ENCODE measurements around the gene WNT5B. TPM values are rescaled to one million over a fixed set of nuclear protein-coding genes. Genes with fewer than 3 reads are reported as not detected.

Gene WNT5B
- 34.0 TPM for polyA plus RNA-seq (ENCODE audit: insufficient read length)

GRCh38 chr12:1628666-1629337, at the start of gene WNT5B:
TSS of gene WNT5B (plus strand) at chr12:1629231. CDS start at chr12:1631355, 2,124 bp downstream.
- DNase-seq: no peak

- no peak for DNase-seq
These were observed 49.2 kb upstream of the WNT5B start for GRCh38 chr12:1579651-1580435.

DNA sequence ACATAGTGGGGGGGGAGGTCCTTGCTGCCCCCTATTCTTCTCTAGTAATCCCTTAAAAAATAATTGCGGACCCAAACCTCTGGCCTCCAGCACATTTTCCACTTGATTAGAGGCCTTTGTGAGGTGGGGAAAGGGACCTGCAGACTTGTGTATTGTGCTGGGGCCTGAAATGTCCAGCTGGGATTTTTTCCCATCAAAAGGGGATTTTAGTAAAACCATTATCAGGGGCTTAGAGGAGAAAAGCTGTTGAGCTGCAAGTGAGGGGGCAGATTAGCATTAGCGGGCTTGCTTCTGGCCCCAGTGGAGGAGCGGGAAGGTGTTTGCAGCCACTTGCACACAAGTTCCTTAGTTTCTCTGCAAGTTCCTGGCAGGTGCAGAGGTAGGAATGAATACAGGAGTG, 48.5 kb upstream of the WNT5B start:
- DNase-seq: no peak

DNA sequence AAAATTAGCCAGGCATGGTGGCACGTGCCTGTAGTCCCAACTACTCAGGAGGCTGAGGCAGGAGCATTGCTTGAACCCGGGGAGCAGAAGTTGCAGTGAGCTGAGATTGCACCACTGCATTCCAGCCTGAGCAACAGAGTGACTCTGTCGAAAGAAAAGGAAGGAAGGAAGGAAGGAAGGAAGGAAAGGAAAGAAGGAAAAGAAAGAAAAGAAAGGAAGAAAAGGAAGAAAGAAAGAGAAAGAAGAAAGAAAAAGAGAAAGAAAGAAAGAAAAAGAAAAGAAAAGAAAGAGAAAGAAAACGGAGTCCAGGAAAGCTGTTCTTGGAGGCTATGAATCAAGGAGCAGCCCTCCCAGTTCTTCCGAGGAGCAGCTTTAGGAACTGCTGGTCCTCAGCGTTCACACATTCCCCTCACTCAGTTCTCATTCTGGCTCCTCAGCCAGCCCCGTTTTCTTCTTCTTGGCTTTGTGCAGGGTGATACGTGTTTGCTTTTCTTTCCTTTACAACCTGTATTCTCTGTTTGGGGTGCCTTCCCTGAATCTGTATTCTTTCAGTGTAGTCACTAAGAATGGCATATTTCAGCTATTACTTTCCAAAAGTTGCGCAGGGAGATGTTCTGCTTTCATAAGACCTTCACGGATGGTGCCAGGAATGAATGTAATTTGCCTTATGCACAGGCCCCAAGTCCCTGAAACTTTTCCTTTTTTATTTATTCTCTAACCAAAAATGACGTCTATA, 46.9 kb upstream of the WNT5B start:
- no peak for DNase-seq

- no peak for DNase-seq
These were observed 46.4 kb upstream of the WNT5B start for GRCh38 chr12:1582709-1583050.

DNA sequence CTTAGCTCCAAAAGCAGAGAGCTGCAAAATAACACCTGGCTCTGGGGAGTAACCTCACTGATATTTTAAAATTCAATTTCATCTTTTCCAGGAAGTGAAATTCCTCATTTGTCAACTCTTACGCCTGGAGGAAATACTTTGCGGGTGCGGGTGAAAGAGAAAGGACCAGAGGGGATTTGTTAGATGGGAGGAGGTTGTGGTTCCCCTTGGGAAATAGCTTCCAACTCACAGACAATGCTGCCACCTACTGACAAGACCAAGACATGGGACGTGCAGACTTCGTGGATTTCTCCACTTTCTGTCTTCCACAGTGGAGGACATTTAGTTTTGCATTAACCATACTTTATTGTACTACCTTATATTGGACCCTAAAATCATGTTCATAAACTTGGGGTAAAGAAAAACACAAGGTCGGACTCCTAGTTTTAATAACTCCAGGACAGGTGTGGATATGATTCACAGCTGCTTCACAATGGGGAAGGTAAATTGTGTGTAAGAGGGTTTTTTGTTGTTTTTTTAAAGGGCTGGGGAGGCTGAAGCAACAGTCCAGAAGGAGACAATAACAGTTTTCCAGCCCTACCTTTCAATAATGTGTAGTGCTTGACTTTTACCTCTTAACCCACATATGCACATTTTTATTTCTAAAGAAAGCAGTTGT, 45.5 kb upstream of the WNT5B start:
- DNase-seq: peak; percentile 79

GRCh38 chr12:1584326-1584725, 44.7 kb upstream of the WNT5B start:
- no peak for DNase-seq

DNA sequence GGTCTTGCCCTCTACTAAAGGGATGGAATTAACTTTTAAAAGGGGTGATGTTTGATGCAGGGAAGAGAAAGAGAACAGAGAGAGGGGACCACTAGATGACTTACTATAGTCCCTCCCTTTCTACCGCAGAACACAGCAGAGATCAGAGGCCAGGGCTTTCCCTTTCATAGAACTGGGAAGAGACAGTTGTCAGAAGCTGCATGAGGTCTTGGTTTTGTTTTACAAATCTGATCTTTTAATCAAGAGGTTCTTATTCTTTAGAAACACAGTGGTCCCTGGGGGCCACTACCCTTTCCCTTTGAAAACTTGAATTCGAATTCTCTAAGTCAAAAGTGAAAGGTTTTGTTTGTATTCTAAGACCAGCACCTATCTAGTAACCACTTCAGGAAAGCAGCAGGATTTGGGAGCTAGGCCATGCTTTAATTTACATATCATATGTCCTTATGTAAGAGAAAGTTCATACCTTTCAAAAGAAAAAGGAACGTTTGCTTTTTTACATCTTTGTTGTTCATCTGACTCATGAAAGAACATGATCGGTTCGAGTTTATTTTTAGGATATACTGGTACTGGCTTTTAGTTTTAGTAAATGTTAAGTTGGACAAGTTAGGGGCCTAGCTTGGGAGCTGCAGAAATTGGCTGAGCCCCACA, 41.0 kb upstream of the WNT5B start:
- DNase-seq: no peak

DNA sequence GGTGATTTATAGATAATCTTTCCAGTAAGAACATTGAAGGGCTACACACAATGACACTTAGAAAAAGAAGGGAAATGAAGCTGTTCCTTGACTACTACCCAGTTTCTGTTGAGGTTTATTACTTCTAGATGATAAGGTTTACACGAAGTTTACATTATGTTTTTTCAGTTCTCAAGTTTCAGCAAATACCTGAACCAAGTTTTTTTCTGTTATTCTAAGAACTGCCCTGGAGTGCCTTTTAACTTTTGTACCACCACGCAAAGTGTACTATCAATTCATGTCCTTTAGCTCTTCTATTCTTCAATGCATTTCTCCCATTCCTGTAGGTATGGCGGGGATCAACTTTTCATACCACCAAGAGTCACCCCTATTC, 40.5 kb upstream of the WNT5B start:
- no peak for DNase-seq

- DNase-seq: no peak
These were observed 38.6 kb upstream of the WNT5B start for GRCh38 chr12:1590221-1590979.

- no peak for DNase-seq
These were observed 38.0 kb upstream of the WNT5B start for GRCh38 chr12:1591034-1591433.

DNA sequence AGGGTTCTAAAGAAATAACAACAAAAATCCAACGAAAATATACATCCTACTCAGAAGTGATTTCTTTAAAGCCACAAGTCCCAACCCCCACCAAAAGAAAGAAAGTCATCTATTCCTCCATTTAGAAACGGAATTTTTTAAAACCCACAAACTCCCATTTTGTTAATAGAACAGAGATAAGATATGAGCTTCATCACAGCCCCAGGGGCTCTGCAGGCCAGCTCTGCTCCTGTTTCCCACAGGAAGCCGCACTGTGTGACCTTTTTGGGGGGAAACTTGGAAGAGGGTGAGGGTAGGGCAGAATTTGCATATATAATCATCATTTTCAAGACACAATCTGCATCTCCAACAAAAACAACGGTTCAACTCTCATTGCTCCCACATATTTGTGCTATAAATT, 37.5 kb upstream of the WNT5B start:
- DNase-seq: no peak

DNA sequence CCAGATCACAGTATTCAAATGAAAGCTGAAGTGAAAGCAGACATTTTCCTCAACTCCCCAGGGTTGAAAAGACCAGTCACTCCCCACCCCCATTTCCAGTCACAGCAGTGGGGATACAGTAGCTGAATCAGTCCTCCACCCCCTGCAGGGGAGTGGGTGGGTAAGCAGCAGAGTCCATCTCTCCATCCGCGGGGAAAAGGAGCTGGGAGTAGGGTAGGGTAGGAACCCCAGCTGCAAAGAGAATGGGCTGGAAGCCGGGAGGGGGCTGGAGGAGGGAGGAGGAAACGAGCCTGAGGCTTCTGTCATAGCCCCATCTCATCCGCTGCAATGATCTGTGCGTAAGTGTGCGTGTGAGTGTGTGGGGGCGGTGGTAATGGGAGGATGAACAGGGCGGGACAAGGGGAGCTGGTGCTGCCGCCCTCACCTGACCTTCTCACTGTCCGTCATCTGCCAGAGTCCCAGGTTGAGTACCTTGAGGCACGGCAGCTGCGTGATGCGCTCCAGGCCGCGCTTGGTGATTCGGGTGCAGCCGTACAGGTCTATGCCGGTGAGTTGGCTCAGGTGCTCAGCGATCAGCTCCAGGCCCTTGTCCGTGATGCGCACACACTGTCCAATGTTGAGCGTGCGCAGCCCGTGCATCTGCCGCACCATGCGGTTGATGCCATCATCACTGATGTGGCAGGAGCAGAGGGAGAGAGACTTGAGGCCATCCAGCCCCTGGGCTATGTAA, 36.4 kb upstream of the WNT5B start:
- DNase-seq: no peak

DNA sequence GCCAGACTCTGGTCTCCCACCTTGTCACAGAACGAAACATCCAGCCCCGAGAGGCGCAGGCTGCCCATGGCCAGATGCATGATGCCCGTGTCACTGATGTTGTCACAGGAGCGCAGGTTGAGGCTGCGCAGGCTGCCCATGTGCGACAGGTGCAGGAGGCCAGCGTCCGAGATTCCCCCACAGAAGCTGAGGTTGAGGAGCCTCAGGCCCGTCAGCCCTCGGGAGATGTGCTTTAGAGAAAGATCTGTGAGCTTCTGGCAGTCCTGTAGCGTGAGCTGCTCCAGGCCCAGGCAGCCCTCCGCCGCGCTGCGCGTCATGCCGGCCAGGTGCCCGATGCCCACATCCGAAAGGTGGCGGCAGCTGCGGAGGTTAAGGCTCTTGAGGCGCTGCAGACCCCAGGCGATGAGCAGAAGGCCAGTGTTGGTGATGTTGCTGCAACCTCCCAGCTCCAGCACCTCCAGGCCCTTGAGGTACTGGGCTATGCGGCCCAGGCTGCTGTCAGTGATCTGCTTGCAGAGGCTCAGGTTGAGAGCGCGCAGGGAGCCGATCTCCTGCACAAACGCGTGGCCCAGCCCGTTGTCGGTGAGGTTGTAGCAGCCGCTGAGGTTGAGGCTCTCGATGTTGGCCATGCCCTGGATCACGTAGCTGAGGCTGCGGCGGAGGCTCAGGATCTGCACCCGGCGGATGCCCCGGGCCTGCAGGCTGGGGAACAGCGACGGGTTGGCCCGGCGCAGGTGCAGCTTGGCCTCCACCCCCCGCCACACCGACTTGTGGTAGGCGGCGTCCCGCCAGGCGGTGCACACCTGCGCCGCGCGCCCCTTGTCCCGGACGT, 35.6 kb upstream of the WNT5B start:
- DNase-seq: no peak

DNA sequence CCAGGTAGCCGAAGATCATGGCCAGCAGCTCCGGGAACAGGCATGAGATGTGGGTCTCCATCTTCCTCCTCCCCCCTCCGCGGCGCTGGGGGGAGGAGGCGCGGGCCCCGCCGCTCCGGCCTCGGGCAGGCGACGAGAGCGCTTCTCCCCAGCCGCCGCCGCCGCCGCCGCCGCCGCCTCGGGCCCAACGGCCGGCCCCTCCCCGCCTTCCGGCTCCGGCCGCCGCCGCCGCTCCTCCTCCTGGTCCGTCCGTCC, 35.1 kb upstream of the WNT5B start:
- no peak for DNase-seq

DNA sequence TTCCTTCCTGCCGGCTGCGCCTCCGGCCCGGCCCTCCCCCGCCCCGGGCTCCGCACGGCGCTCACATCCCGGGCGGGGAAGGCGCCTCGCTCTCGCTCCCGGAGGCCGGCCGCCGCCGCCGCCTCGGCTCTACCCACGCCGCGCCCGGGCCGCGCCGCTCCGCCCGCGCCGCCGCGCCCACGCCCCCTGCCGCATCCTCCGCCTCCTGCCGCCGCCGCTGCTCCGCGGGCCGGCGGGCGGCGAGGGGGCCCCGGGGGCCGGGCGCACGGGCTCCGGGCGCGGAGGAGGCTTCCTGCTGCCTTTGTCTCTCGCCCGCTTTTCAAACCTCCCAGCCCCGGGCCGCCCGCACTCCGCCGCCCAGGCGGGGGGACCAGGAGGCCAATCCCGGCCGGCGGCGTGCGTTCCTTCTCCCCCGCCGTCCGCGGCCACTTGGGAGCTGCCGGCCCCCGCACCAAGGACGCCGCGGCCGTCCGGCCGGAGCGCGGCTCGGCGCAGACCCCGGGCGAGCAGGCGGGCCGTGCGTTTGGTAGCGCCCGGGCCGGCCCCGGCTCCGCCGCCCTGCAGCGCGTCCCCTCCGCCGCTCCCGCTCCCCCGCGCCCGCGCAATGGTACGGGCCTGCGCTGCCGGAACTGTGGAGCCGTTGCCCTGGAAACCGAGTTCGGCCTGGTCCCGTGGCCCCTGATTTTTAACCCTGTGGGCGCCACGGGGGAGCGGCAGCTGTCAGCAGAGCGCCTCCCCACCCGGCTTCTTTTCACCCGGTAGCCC, 34.6 kb upstream of the WNT5B start, which contains the start of gene FBXL14:
FBXL14 (minus strand) TSS at position 321 of the 765 bp plus-strand sequence. CDS start 515 bp downstream, outside the sequence.
- peak; percentile 93 for DNase-seq

- DNase-seq: no peak
These were observed 33.9 kb upstream of the WNT5B start for GRCh38 chr12:1595026-1595561.

GRCh38 chr12:1595690-1596347, 33.2 kb upstream of the WNT5B start:
- DNase-seq: no peak

- no peak for DNase-seq
These were observed 30.3 kb upstream of the WNT5B start for GRCh38 chr12:1598757-1599156.
